SKM-1 treated with dmso at 0.1 percent for 144 hours (cell line): ENCODE measurements around the gene SHC1.

Experiments
- DNase-seq: peaks from one replicate; lab custom pipeline; 2025; ENCODE audit not compliant: unreplicated experiment; lab: John Stamatoyannopoulos, UW

The SHC1 gene

DNA sequence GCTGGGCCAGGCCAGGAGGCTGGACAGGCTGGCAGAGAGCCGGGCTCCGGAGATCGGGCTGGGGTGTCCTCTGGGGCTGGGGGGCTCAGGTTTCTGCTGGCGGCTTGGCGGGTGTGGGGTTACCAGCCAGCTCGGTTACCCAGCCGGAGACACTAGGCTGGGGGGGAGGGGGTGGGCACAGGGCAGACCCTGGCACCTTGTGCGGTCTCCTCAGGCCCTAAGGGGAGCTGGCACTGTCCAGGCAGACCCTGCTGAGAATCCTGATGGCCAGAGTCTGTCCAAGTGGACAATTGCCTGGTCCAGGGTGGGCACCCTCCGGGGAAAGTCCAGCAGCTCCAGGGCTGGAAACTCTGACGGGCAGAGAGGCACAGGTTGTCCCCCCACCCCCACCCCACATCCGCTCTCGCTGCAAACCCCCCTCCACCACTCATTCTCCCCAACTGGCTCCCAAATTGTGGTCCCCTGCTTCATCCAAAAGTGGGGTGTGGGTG lies 38.7 kb upstream of the SHC1 start:
- no peak for DNase-seq

- peak; percentile 21 for DNase-seq
Measured at GRCh38 chr1:155008015-155008941, 37.7 kb upstream of the SHC1 start.

GRCh38 chr1:155007251-155007828 lies 36.8 kb upstream of the SHC1 start:
- DNase-seq = no peak

DNA sequence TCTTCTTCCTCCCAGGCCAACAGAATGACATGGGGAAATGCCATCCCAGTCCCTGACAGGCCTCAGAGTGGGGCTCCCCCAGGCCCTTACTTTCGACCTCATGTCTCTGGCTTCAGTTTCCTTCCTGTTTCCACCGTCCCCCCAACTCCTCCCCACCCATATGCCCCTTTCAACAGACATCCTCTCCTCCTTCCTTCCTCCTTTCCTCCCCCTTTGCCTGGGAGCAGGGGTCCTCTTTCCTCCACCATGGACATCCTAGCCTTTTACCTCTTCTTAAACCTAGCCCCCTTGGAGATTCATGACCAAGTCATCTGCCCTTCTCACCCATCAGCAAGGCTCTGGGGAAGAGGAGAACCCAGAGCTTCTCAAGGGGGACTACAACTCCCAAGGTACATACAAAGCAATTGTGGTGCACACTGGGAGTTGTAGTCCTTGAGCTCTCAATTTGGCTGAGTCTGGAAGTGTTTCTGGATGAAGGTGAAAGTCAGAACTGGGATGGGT lies 36.1 kb upstream of the SHC1 start:
- peak; percentile 90 for DNase-seq

DNA sequence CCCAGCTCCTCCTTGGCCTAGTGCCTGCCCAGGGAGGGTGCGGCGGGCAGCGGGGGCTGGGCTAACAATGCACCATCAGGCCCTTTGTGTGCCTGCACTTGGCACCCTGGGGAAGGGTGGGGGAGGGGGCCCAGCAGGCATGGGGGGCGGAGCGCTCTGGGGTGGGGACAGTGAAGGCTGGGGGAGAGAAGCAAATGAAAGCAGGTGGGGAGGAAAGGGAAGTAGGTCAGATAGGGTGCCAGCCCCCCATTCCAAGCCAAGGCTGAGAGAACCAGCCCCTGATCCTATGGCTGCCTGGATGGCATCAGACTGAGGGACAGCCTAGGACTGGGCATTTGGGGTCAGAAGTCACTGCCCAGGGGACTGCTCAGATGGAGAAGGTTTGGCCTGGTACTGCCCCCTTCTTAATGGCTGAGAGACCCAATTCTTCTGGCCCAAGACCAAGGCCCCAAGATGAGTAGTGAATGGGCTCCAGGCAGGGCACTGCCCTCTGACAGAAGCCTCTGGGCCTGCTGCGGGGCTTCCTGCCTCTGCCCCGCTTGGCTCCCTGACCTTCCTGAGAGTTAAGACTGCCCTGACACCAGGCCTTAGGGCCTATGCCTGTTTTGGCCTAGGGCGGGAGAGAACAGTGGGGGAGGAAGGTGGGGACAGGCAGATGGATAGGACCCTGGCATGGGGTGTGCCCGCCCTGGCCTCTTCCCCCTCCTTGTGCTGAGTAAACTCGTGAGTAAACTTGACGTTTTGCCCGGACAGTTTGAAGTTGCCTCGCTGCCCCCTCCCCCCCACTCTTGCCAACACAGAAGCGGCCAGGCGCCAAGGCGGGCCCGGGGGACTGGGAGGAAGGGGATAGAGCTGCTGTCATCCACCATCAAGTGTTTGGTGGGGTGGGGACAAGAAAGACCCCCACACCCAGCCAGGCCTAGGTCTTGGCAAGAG lies 34.8 kb upstream of the SHC1 start:
- no peak for DNase-seq

GRCh38 chr1:155004352-155005075 lies 34.0 kb upstream of the SHC1 start:
- DNase-seq = no peak

- no peak for DNase-seq
Measured at GRCh38 chr1:155003766-155004351, 33.3 kb upstream of the SHC1 start.

- no peak for DNase-seq
Measured at GRCh38 chr1:155003227-155003765, 32.7 kb upstream of the SHC1 start.

- peak; percentile 98 for DNase-seq
Measured at GRCh38 chr1:155002464-155003226, 32.1 kb upstream of the SHC1 start, which contains the start of gene ZBTB7B. TSS of gene ZBTB7B (plus strand) at chr1:155002802. CDS start at chr1:155014661, 11,859 bp downstream.

DNA sequence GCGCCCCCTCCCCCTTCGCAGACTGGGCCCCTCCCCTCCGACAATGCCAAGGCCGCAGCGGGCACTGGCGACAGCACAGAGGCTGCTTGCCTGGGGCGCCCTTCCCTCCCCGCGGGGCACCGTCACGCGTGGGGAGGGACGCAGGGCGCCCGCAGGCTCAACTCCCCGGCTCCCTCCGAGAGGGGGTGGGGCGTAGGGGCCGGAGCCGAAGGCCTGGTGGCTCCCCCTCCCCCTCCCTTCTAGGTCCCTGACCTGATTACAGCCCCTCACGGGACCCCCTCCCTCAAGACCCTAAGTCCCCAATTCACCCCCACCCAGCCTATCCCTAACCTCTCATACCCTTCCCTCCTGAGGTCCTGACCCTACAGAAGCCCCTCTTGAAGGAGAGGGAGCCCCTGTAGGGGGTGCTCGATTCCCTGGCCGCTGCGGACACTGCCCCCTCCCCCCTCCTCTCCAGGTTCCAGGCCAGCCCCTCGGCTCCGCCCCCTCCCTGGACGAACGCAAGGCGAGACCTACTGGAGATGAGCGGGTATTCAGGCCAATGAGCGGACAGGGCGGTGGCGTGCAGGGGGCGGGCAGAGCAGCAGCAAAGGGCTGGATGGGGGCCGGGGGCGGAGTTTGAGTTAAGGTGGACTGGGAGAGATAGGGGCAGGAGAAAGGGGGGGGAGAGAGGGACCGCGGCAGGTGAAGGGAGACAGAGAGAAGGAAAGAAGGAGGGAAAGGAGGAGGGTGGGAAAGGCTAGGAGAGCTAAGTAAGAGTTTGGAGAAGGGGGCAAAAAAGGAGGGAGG lies 31.3 kb upstream of the SHC1 start:
- peak; percentile 100 for DNase-seq

DNA sequence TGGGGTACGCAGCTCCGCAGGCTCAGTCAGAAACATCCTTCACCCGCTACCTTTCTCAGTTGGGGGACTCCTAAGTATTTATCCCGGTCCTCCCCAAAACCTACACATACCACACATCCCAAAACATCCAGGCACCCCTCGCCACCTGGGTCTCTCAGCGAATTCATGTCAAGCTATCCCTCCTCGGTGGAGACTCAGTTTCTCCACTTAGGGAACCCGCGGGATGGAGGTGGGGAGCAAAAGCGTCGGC lies 30.8 kb upstream of the SHC1 start:
- peak; percentile 77 for DNase-seq

GRCh38 chr1:155000726-155001424 lies 30.3 kb upstream of the SHC1 start:
- DNase-seq = peak; percentile 90

- no peak for DNase-seq
Measured at GRCh38 chr1:155000411-155000725, 29.8 kb upstream of the SHC1 start.

GRCh38 chr1:154999571-155000410 lies 29.2 kb upstream of the SHC1 start:
- DNase-seq = peak; percentile 55

- peak; percentile 83 for DNase-seq
Measured at GRCh38 chr1:154998818-154999570, 28.4 kb upstream of the SHC1 start.

GRCh38 chr1:154998201-154998780 lies 27.7 kb upstream of the SHC1 start:
- DNase-seq = no peak
